Loucy (cell line): ENCODE data around the gene MACIR.

Experiments used
- EZH2phosphoT487 ChIP-seq: fragments of 200-600 bp; IDR thresholded peaks from 2 replicates; pipeline ENCODE4 v1.6.1; 2018; ENCODE audit warnings: antibody characterized with exemption, mild to moderate bottlenecking, moderate library complexity, borderline replicate concordance
- TF ChIP-seq, protein P1 (sequence below): fragments of 200-600 bp; sonication (generic); conservative IDR thresholded peaks from 2 replicates; pipeline ENCODE4 v1.5.1; 2014; ENCODE audit warnings: mild to moderate bottlenecking, antibody characterized with exemption, low read length

- TF ChIP-seq, protein P1, sequence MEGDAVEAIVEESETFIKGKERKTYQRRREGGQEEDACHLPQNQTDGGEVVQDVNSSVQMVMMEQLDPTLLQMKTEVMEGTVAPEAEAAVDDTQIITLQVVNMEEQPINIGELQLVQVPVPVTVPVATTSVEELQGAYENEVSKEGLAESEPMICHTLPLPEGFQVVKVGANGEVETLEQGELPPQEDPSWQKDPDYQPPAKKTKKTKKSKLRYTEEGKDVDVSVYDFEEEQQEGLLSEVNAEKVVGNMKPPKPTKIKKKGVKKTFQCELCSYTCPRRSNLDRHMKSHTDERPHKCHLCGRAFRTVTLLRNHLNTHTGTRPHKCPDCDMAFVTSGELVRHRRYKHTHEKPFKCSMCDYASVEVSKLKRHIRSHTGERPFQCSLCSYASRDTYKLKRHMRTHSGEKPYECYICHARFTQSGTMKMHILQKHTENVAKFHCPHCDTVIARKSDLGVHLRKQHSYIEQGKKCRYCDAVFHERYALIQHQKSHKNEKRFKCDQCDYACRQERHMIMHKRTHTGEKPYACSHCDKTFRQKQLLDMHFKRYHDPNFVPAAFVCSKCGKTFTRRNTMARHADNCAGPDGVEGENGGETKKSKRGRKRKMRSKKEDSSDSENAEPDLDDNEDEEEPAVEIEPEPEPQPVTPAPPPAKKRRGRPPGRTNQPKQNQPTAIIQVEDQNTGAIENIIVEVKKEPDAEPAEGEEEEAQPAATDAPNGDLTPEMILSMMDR: no peak
- TF ChIP-seq EZH2phosphoT487: no peak
These were observed 50.2 kb downstream of the MACIR start for GRCh38 chr5:103308774-103309173.
